Raji (cell line): ENCODE results near the gene MDFI.

Source experiments
- POLR2A ChIP-seq: IDR thresholded peaks from 2 replicates; pipeline ENCODE4 v1.6.1; 2011; ENCODE audit warnings: low read depth, low read length, control low read depth; ENCODE audit not compliant: insufficient read depth

The MDFI gene

DNA sequence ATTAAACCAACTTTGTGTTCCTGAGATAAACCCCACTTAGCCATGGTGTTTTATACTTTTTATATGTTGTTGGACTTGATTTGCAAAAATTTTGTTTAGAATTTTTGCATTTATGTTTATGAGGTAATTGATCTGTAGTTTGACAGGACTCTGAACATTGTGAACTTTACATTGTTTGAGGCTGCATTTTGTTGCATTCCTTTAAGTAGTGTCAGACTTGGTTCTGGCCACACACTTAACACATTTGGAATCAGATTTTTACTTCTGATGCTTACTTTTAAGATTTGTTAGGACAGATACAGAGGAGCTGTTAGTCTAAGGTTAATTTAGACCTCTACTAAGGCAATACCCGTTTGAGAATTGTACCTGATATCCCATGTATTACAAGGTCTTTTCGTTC lies 16.5 kb upstream of the MDFI start:
- no peak for TF ChIP-seq POLR2A

DNA sequence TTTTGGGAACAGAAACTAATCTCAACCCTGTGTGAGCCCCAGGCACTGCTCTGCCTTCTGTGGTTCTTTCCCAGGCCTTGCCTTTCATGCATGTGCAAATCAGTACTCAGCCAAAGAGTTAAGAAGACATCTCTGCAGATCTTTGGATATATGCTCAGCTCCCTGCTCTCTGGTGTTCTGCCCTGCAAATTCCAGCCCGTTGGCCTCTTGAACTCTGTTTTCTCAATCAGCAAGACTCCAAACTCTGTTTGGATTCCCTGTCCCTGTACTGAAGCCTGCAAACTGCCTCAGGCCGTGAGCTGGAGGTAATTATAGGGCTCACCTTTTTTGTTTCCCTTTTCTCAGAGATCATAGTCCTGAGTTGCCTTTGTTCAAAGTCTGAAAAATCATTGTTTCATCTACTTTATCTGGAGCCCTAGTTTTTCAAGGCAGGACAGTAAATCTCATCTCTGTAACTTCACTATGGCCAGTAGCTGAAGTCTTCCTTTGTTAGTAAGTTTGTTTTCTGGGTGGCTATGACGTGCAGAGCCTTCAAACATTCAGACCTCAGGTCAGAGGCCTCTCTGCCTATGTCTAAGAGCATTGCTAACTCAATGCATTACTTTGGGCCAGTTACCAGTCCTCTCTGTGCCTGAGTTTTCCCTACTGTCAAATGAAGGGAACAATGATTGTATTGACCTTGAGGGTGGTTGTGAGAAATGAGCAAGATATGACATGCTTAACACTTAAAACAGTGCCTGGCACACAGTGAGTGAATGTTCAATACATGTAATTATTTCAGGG lies 15.9 kb upstream of the MDFI start:
- no peak for TF ChIP-seq POLR2A

DNA sequence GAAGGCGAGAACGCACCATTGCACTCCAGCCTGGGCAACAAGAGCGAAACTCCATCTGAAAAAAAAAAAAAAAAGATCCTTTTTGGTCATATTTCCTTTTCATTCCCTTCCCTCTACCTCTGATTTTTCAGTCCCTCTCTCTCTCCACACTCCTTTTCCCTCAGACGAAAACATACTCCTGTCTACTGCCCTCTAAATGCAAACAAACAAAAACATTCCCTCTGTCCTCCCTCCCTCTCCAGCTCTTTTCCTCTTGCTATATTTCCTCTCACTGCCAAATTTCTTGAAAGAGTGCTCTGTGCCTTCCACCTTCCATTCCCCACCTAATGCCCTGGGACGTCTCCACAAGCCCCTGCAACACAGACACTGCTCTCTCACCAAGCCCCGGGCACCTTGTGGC lies 14.9 kb upstream of the MDFI start:
- no peak for TF ChIP-seq POLR2A

DNA sequence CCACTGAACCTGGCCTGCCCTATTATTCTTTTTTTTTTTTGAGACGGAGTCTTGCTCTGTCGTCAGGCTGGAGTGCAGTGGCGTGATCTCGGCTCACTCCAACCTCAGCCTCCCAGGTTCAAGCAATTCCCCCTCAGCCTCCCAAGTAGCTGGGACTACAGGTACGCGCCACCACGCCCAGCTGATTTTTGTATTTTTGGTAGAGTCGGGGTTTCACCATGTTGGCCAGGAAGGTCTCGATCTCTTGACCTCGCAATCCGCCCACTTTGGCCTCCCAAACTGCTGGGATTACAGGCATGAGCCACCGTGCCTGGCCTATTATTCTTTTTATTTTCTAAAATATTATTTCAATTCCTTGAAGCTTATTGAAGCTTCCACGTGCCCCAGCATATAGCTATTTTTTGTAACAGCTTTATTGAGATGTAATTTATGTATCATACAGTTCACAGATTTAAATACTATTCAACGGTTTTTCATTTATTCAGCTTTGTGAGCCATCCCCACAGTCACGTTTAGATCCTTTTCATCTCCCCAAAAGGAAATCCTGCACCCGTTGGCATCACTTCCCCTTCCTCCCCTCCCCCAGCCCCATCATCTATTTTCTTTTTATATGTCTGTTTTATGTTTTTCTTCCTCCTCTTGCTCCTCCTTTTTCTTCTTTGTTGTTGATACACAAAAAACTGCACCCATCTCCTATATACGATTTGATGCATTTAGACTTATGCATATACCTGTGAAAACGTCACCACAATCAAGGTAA lies 13.5 kb upstream of the MDFI start:
- no peak for TF ChIP-seq POLR2A

DNA sequence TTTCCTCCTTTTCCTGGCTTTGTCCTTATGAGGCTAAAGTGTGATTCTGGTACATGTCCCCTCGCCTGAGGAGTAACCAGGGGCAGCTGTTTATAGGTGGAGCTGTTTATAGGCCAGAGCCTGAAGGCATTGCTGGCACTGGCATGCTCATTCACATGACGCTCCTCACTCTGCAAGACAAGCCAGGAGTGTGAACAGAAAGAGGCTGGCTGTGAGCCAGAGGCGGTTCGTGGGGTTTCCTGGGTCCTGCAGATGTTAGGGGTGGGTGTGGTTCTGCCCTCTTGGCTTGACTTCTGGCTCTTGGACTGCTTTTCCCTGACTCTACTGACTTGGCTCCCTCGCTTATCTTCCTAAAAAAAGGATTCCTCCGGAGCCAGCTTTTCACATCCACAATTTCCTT lies 12.8 kb upstream of the MDFI start:
- no peak for TF ChIP-seq POLR2A

DNA sequence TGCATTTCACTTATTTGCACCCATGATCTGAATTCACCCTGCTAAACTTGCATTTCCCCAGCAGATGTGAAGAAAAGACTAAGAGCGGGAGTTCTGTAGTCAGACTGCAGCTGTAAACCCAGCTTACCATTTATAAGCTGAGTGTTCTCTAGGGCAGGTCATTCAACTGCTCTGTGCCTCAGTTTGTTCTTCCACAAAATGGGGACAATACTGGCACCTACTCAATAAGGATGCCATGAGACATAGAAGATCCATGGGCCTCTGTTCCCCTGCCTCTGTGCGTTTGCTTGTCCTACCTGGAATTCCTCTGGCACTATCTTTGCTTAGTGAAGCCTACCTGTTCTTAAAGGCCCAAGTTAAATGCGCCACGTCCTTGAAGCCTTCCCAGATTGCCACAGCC lies 12.2 kb upstream of the MDFI start:
- no peak for TF ChIP-seq POLR2A

DNA sequence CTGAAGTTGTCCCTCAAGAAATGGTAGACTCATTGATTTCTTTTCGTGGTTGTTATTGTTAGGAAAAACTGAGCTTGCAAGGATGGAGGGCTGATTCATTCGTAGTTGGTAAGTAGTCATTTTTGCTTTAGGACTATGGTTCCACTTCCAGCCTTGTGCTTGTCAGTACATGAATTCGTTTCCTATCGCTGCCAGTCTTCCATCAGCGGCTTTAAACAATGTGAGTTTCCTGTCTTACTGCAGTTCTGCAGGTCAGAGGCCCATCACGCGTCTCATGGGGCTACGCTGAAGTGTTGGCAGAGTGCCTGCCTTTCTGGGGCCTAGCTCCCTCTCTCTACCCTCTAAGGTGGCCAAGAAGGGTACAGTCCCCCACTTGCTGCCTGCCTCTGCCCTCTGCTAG lies 11.4 kb upstream of the MDFI start:
- TF ChIP-seq POLR2A, result no peak

DNA sequence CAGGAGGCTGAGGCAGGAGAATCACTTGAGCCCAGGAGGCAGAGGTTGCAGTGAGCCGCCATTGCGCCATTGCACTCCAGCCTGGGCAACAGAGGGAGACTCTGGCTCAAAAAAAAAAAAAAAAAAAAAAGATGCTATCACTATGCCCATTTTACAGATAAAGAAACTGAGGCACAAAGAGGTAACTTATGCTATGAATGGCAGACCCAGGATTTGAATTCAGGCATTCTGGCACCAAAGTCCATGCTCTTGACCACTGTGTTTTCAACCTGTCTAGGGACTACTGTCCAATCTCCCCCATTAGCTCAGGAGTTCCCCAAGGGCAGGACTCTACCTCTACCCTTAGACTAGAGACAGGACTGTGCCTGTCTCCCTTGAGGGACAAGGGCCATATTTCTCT lies 9.1 kb upstream of the MDFI start:
- no peak for TF ChIP-seq POLR2A

DNA sequence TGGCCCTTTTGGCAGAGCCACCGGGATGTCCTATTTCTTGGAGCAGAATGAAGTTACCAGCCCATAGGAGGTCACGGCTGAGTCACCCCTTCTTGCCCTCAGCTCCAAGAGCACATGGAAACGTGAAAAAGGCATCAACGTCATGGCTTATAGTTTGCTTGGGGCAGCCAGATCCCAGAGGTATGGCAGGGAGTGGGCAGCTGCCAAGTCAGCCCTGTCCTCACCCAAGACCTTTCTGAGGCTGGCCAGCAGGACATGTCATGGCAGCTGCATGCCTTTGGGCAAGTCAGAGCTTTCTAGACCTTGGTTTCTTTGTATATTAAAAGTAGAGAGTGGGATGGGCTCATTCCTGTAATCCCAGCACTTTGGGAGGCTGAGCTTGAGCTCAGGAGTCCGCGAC lies 8.2 kb upstream of the MDFI start:
- no peak for TF ChIP-seq POLR2A

DNA sequence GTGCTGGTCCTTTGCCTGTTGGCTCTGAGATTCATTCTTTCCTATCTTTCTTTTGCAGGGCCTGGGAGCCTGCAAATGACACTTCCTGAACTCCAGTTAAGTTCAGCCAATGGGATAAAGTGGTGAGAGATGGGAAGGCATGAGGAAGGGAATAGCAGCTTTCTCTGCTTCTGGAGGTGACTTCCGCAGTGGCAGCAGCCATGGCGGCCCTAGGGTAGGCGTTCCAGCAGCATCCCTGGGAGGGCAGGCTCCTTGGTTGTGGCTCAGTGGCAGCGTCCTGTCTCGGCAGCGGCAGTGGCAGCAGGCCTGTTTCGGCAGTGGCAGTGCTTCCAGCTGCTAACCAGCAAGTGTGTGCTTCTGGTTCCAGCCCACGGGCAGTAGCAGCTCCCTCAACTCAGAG lies 7.3 kb upstream of the MDFI start:
- no peak for TF ChIP-seq POLR2A

DNA sequence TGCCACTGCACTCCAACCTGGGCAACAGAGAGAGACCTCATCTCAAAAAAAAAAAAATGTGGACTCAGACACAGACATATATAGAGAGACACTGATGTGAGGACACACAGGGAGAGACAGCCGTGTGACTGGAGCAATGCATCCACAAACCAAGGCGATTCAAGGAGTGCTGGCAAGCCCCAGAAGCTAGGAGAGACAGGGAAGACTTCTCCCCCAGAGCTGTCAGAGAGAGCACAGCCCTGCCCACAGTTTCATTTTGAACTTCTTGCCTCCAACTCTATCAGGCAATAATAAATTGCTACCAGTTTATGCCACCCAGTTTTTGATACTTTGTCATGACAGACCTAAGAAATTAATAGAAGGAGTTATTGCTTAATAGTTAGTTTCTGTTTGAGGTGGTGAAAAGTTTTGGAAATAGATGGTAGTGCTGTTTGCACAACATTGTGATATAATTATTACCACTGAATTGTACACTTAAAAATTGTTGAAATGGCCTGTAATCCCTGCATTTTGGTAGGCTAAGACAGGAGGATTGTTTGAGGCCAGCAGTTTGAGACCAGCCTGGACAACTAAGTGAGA lies 5.1 kb upstream of the MDFI start:
- no peak for TF ChIP-seq POLR2A

DNA sequence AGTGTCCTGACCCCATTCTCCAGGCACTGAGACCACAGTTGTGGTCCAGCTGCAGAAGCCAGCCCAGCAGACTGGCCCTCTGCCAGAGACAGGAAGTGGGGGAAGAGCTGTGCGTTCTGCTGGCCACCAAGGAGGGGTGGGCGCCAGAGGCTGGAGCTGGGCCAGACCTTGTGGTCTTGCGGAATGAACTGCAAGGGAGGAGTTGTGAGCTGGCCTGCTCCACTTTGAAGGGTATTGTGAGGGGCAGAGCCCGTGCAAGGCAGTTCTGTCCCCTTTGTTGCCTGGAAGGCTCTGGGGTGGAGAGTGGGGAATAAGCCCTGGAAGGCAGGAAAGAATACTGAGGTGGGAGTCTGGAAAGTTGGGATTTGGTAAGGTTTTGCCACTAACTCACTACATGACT lies 3.6 kb upstream of the MDFI start:
- TF ChIP-seq POLR2A, result no peak

DNA sequence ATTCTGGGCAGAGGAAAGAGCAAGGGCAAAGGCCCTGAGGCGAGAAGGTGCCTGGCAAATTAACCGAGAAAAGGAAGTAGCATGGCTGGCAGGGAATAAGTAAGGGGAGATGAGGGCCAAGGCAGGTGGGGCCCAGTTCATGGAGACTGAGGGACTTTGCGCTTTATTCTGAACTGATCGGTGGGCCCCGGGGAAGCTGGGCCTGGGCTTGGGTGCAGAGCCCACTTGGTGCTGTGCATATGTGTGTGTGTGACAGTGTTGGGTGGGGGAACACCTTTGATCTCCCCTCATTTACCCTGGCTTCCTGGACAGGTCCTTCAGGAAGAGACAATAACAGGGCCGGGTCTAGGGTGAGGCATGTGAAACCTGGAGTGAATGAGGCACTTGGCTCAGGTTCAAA lies 2.9 kb upstream of the MDFI start:
- TF ChIP-seq POLR2A, result no peak

DNA sequence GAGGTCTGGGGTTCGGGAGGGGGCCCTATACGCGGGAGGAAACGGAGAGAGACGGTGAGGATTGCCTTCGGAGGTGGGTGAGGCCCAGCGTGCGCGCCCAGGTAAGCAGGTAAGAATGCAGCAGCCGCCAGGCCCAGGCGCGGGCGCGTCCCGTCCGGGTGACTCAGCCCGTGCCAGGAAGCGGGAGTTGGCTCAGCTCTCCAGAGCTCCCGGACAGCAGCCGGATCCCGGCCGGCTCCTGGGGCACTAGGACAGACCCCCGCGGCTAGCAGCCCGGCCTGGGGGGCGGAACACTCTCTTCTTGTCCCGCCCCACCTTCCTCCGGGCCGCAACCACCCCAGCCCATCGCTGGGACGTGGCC lies 1.5 kb upstream of the MDFI start:
- no peak for TF ChIP-seq POLR2A

DNA sequence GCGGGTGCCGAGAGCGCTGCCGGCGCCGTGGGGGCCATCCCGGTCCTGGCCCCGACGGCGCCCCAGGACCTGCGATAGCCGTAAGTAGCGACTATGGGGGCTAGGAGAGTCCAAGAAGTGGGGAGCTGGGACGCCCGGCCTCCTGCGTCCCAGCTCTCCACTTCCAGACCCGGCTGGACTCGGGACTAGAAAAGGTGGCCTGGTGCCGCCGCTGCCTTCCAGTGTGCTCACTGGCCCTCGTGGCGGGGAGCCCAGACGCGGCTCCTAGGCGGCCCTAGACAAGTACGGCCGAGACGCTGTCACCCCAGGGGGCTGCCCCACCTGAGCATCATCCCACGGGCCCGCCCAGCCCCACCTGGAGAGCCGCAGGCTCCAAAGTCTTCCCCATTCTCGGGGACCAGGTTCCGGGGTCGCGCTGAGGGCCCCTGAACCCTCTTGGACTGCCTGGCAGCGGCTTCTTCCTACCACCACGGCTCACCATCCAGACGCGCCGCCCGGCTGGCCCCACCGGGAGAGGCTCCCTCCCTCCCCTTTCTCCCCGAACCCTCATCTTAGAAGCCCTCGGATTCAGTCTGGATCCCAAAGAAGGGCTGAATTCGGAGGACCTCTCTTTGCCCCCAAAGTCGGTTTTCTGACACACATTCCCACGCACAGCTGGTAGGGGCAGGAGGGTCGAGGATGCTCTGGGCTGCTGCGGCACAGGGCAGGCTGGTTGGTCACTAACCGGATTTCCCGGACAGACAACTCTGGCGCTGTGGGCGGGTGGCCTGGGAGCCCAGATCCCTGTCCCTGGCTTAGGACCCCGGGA lies 870 bp upstream of the MDFI start:
- TF ChIP-seq POLR2A, result no peak
